Activated T-cell treated with anti-CD3 and anti-CD28 coated beads, Interleukin-2, amount 50 U/mL, for 4 hours (primary cell): Measurements from ENCODE around the gene RNLS. TPM values are rescaled to one million over a fixed set of nuclear protein-coding genes. Genes with fewer than 3 reads are reported as not detected.

Experiments
- ATAC-seq, 2 donors: fragments of 200-7000 bp; cut with Tn5 transposase; one replicate each; pipeline ENCODE4 v1.10.0; 2021
- DNase-seq: peaks from one replicate; pipeline ENCODE4 v3.0.0-alpha.2; 2020
- H3K27me3 Mint-ChIP-seq: one replicate; pipeline ENCODE4 v1.8.0; 2021; ENCODE audit warnings: low read depth, mixed read lengths
- H3K36me3 Mint-ChIP-seq: one replicate; pipeline ENCODE4 v1.8.0; 2022; ENCODE audit warnings: mixed read lengths; ENCODE audit not compliant: insufficient read depth
- H3K4me1 Mint-ChIP-seq: one replicate; pipeline ENCODE4 v1.8.0; 2021; ENCODE audit warnings: low read depth, mixed read lengths
- H3K4me3 Mint-ChIP-seq: one replicate; pipeline ENCODE4 v1.8.0; 2021; ENCODE audit warnings: mild to moderate bottlenecking, moderate library complexity, mixed read lengths
- H3K9me3 Mint-ChIP-seq: one replicate; pipeline ENCODE4 v1.8.0; 2021; ENCODE audit warnings: mixed read lengths
- total RNA-seq, 3 donors: library from RNA; stranded (reverse); gene quantifications; one replicate each; pipeline ENCODE4 v1.2.1, GENCODE V29; 2021

Gene RNLS
- total RNA-seq, 3 donors from 2014 or later: 3.4 to 5.5 (median 5.4) TPM

- no peak overlapping the region for H3K4me3 Mint-ChIP-seq
Observed at GRCh38 chr10:88523739-88524400, 59.2 kb downstream of the RNLS start.

GRCh38 chr10:88522715-88523114 is 60.4 kb downstream of the RNLS start:
- no peaks in the 10 kb centered on the region for H3K9me3 Mint-ChIP-seq
- no peaks in the 10 kb centered on the region for H3K36me3 Mint-ChIP-seq
- DNase-seq (no peak), ATAC-seq (no peak)
- H3K4me1 Mint-ChIP-seq: no peaks in the 10 kb centered on the region
- H3K4me3 Mint-ChIP-seq: no peak overlapping the region
- H3K27me3 Mint-ChIP-seq: no peaks in the 10 kb centered on the region

More at GRCh38 chr10:88523739-88524400, 59.2 kb downstream of the RNLS start:
- no peaks in the 10 kb centered on the region for H3K36me3 Mint-ChIP-seq
- no peaks in the 10 kb centered on the region for H3K9me3 Mint-ChIP-seq
- no peaks in the 10 kb centered on the region for H3K4me1 Mint-ChIP-seq
- DNase-seq (no peak), ATAC-seq (no peak)
- H3K27me3 Mint-ChIP-seq: no peaks in the 10 kb centered on the region

DNA sequence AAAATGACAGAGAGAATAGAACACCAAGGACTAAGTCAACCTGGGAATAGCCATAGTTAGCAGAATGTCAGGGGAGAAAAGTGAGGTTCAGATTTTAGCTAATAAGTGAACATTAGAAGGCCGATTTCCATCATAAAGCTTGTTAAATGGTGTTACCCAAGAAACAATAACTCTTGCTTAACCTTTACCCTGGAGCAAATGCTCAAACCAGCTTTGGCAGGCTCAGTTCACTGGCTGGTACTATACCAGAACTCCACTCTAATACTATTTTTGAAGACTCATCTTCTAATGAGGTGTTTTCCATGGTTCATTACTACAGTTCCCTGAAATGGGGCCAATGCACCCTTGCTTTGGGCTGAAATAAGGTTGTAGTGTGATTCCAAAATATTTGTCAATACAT is 61.3 kb downstream of the RNLS start:
- DNase-seq (no peak), ATAC-seq (no peak)
- Mint-ChIP-seq H3K36me3 (no peaks in the 10 kb centered on the region), H3K9me3 (no peaks in the 10 kb centered on the region), H3K4me1 (no peaks in the 10 kb centered on the region), H3K4me3 (no peak overlapping the region), H3K27me3 (no peaks in the 10 kb centered on the region)

GRCh38 chr10:88515235-88515634 is 67.9 kb downstream of the RNLS start:
- no peak overlapping the region for H3K4me3 Mint-ChIP-seq

GRCh38 chr10:88512599-88512998 is 70.5 kb downstream of the RNLS start:
- Mint-ChIP-seq H3K36me3 (no peaks in the 10 kb centered on the region), H3K27me3 (no peaks in the 10 kb centered on the region), H3K4me1 (no peaks in the 10 kb centered on the region), H3K9me3 (no peaks in the 10 kb centered on the region), H3K4me3 (no peak overlapping the region)
- DNase-seq (no peak), ATAC-seq (no peak)

More at GRCh38 chr10:88515235-88515634, 67.9 kb downstream of the RNLS start:
- H3K36me3 Mint-ChIP-seq: no peaks in the 10 kb centered on the region
- no peaks in the 10 kb centered on the region for H3K27me3 Mint-ChIP-seq
- H3K9me3 Mint-ChIP-seq: no peaks in the 10 kb centered on the region
- DNase-seq (no peak), ATAC-seq (no peak)
- no peaks in the 10 kb centered on the region for H3K4me1 Mint-ChIP-seq

DNA sequence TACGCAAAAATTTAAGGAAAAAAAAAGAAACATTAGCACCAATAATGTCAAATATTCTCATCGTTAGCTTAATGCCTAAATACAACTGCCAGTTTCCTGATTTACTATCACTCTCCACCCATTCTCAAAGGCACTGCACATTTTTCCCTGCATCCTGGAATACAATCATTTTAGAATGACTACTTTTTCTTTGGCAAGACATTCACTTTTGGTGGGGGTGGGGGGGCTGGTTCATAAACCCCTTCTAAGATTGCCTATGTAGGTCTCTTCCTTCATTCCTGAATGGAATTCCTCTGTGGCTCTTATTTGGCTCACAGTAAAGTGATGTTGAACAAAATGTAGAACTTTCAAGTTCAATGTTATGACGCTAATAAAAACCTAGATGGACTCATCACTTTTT is 74.3 kb downstream of the RNLS start:
- no peak for ATAC-seq
- H3K9me3 Mint-ChIP-seq: no peaks in the 10 kb centered on the region
- no peaks in the 10 kb centered on the region for H3K4me1 Mint-ChIP-seq
- H3K4me3 Mint-ChIP-seq: no peak overlapping the region
- no peak for DNase-seq
- peaks cover 5% of the 10 kb centered on the region for H3K27me3 Mint-ChIP-seq
- no peaks in the 10 kb centered on the region for H3K36me3 Mint-ChIP-seq

DNA sequence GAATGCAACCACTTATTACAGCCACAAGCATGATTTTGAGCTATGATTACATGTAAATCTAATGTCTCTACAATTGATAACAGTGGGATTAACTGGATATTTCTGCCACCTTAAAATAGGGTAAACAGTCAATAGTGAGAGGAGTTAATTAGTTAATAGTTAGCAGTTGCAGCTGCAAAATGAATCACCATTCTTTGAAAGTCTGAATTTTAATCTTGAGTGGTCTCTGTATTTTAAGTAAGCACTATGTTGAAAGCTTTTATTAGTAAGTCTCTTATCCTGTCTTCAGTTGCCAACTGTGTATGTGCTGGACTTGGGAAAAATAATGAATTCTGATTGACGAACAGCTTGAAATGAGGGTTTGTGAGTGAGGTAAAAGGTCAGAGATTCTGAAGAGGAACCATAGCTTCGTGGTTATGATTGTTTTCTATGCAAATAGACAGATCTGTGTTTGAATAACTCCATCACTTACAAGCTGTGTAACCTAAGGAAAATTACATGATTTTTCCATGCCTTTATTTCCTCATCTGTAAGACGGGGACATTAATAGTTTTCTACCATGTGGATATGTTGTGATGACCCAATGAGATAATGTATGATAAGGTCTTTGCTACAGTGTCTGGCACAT is 75.2 kb downstream of the RNLS start:
- no peaks in the 10 kb centered on the region for H3K36me3 Mint-ChIP-seq
- H3K4me1 Mint-ChIP-seq: no peaks in the 10 kb centered on the region
- no peak overlapping the region for H3K4me3 Mint-ChIP-seq
- H3K27me3 Mint-ChIP-seq: peaks cover 5% of the 10 kb centered on the region
- H3K9me3 Mint-ChIP-seq: no peaks in the 10 kb centered on the region
- no peak for ATAC-seq
- no peak for DNase-seq

GRCh38 chr10:88507404-88507803 is 75.7 kb downstream of the RNLS start:
- Mint-ChIP-seq H3K36me3 (peaks cover 3% of the 10 kb centered on the region), H3K4me1 (no peaks in the 10 kb centered on the region)
- ATAC-seq: no peak

GRCh38 chr10:88505680-88506215 is 77.4 kb downstream of the RNLS start:
- H3K9me3 Mint-ChIP-seq: peaks cover 4% of the 10 kb centered on the region
- peaks cover 5% of the 10 kb centered on the region for H3K27me3 Mint-ChIP-seq
- no peak overlapping the region for H3K4me3 Mint-ChIP-seq
- ATAC-seq (no peak), DNase-seq (no peak)
- peaks cover 3% of the 10 kb centered on the region for H3K36me3 Mint-ChIP-seq
- no peaks in the 10 kb centered on the region for H3K4me1 Mint-ChIP-seq

More at GRCh38 chr10:88507404-88507803, 75.7 kb downstream of the RNLS start:
- H3K9me3 Mint-ChIP-seq: peaks cover 4% of the 10 kb centered on the region
- H3K27me3 Mint-ChIP-seq: peaks cover 5% of the 10 kb centered on the region
- no peak overlapping the region for H3K4me3 Mint-ChIP-seq
- no peak for DNase-seq

DNA sequence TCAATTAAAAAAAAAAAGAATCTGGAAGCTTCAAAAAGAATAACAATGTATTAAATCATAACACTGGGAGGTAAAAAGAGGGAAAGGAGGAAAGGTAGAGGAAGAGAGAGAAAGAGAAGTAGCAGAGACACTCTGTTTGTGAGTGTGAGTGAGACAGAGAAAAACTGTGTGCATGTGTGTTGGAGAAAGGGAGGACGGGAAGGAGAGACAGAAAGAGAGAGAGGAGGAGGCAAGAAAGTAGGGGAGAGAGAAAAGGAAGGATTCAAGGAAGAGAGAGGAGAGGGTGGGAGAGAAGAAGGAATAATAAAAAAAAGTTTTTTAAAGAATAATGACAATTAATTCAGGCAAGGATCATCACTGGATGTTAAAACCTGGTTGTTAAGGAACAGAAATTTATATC is 77.9 kb downstream of the RNLS start:
- Mint-ChIP-seq H3K36me3 (peaks cover 3% of the 10 kb centered on the region), H3K27me3 (peaks cover 5% of the 10 kb centered on the region), H3K4me3 (no peak overlapping the region), H3K4me1 (no peaks in the 10 kb centered on the region), H3K9me3 (peaks cover 4% of the 10 kb centered on the region)
- ATAC-seq: no peak
- DNase-seq: no peak

- Mint-ChIP-seq H3K9me3 (peaks cover 4% of the 10 kb centered on the region), H3K4me3 (no peak overlapping the region), H3K27me3 (peaks cover 5% of the 10 kb centered on the region), H3K4me1 (peaks cover 7% of the 10 kb centered on the region), H3K36me3 (peaks cover 5% of the 10 kb centered on the region)
- ATAC-seq (no peak), DNase-seq (no peak)
Observed at GRCh38 chr10:88500656-88501055, 82.5 kb downstream of the RNLS start.

DNA sequence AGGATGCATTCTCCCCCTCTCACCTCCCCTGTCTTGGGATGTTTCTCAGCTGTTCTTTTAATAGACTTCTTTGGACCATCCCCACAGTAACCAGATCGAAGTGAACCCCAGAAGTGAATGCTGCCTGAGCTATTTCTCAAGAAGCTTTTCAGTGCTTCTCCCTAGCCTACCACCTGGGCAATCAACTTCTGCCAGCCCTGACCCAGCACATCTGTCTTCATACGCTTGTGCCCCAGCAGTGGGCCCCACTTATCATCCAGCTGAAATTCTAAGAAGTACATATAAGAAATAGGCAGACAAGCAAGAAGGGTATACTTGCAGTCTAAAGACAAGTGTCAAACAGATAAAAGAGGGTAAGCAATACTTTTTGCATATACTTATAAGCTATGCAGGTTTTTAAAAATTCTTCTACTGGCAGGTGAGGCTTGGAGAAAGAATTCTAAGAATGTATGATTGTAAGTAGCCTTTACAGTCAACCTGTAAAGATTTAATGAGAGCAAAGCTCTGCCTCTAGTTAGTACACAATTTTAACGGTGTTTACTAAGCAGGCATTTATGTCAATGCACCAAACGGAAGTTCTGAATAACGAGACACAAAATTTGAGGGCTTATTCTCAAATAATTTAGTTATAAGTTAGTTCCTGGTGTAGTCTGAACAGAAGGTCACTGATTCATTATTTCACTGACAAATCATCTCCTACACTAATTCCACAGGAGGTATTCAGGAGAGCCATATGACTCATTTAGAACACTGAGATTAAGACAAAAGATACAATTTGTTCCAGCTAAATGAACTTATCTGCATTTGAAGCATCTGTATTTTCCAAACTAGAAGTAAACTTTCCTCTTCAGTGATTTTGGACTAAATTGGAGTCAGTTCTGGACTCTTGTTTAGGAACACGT is 83.3 kb downstream of the RNLS start:
- peaks cover 7% of the 10 kb centered on the region for H3K4me1 Mint-ChIP-seq
- ATAC-seq (no peak), DNase-seq (no peak)
- H3K27me3 Mint-ChIP-seq: no peaks in the 10 kb centered on the region
- H3K36me3 Mint-ChIP-seq: peaks cover 5% of the 10 kb centered on the region
- peaks cover 4% of the 10 kb centered on the region for H3K9me3 Mint-ChIP-seq
- H3K4me3 Mint-ChIP-seq: no peak overlapping the region

GRCh38 chr10:88497913-88498312 is 85.2 kb downstream of the RNLS start:
- Mint-ChIP-seq H3K4me3 (no peak overlapping the region), H3K4me1 (peaks cover 7% of the 10 kb centered on the region), H3K27me3 (no peaks in the 10 kb centered on the region), H3K36me3 (peaks cover 5% of the 10 kb centered on the region), H3K9me3 (peaks cover 4% of the 10 kb centered on the region)
- ATAC-seq (no peak), DNase-seq (no peak)

DNA sequence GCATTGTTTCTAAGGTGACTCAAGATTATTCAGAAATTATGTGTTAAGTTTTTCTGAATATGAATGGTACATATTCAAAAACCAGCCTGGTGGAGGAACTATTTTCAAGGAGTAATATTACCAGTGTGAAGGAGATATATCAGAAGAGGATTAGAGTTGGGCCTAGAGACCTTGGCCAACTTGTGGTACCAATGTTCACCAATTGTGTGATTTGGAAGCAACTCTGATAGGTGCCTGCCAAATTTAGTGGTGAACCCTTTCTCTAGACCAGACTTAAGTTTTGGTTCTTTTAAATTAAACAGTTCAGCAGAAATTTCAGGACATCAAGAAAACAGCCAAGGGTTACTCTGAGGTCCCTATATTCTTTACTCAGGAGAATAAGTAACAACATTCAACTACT is 88.6 kb downstream of the RNLS start:
- H3K4me1 Mint-ChIP-seq: peaks cover 10% of the 10 kb centered on the region

More for the DNA sequence above, 88.6 kb downstream of the RNLS start:
- H3K27me3 Mint-ChIP-seq: no peaks in the 10 kb centered on the region
- H3K36me3 Mint-ChIP-seq: peaks cover 2% of the 10 kb centered on the region
- DNase-seq (no peak), ATAC-seq (no peak)
- no peak overlapping the region for H3K4me3 Mint-ChIP-seq
- no peaks in the 10 kb centered on the region for H3K9me3 Mint-ChIP-seq
